Measurements from ENCODE around the gene POLG.
A peak's percentile ranks its signal among the peaks of the same experiment; 100 is the strongest.

Gene POLG

GRCh38 chr15:89334510-89335297 lies at the start of gene POLG:
TSS of gene POLG (minus strand) at chr15:89334824. CDS start at chr15:89333754, 1,070 bp downstream.
- peak; percentile 99 for DNase-seq (ENCODE audit: low spot score)

- DNase-seq (ENCODE audit: low spot score) = no peak
Measured at GRCh38 chr15:89384176-89384604, 49.6 kb upstream of the POLG start.

GRCh38 chr15:89383365-89384175 lies 48.9 kb upstream of the POLG start:
- no peak for DNase-seq (ENCODE audit: low spot score)

- no peak for DNase-seq (ENCODE audit: low spot score)
Measured at GRCh38 chr15:89381888-89382686, 47.5 kb upstream of the POLG start.

GRCh38 chr15:89381331-89381730 lies 46.7 kb upstream of the POLG start:
- DNase-seq (ENCODE audit: low spot score) = no peak

GRCh38 chr15:89379818-89380217 lies 45.2 kb upstream of the POLG start:
- no peak for DNase-seq (ENCODE audit: low spot score)

- no peak for DNase-seq (ENCODE audit: low spot score)
Measured at GRCh38 chr15:89379251-89379695, 44.6 kb upstream of the POLG start.

GRCh38 chr15:89378296-89379151 lies 43.9 kb upstream of the POLG start:
- no peak for DNase-seq (ENCODE audit: low spot score)

GRCh38 chr15:89377842-89378295 lies 43.2 kb upstream of the POLG start:
- DNase-seq (ENCODE audit: low spot score) = peak; percentile 6

GRCh38 chr15:89377024-89377841 lies 42.6 kb upstream of the POLG start:
- no peak for DNase-seq (ENCODE audit: low spot score)

- no peak for DNase-seq (ENCODE audit: low spot score)
Measured at GRCh38 chr15:89376388-89376787, 41.8 kb upstream of the POLG start.

- DNase-seq (ENCODE audit: low spot score) = no peak
Measured at GRCh38 chr15:89375093-89376005, 40.7 kb upstream of the POLG start.

GRCh38 chr15:89374086-89374981 lies 39.7 kb upstream of the POLG start:
- DNase-seq (ENCODE audit: low spot score) = no peak

- no peak for DNase-seq (ENCODE audit: low spot score)
Measured at GRCh38 chr15:89372069-89372935, 37.7 kb upstream of the POLG start.

GRCh38 chr15:89371228-89372044 lies 36.8 kb upstream of the POLG start:
- no peak for DNase-seq (ENCODE audit: low spot score)

GRCh38 chr15:89370978-89371227 lies 36.3 kb upstream of the POLG start:
- no peak for DNase-seq (ENCODE audit: low spot score)

All from CD4-positive, alpha-beta T cell treated with Interleukin-15 for 4 hours (primary cell).